Loucy (cell line): ENCODE results near the gene GCLM.
"Not testable (repeated sequence)": the region's sequence is repeated elsewhere in the genome, so short reads cannot be mapped to it uniquely, and the experiment has no call there.

Source experiments
- EZH2phosphoT487 ChIP-seq: fragments of 200-600 bp; IDR thresholded peaks from 2 replicates; pipeline ENCODE4 v1.6.1; 2018; ENCODE audit warnings: antibody characterized with exemption, mild to moderate bottlenecking, moderate library complexity, borderline replicate concordance
- TF ChIP-seq, protein P1 (sequence below): fragments of 200-600 bp; sonication (generic); conservative IDR thresholded peaks from 2 replicates; pipeline ENCODE4 v1.5.1; 2014; ENCODE audit warnings: mild to moderate bottlenecking, antibody characterized with exemption, low read length

DNA sequence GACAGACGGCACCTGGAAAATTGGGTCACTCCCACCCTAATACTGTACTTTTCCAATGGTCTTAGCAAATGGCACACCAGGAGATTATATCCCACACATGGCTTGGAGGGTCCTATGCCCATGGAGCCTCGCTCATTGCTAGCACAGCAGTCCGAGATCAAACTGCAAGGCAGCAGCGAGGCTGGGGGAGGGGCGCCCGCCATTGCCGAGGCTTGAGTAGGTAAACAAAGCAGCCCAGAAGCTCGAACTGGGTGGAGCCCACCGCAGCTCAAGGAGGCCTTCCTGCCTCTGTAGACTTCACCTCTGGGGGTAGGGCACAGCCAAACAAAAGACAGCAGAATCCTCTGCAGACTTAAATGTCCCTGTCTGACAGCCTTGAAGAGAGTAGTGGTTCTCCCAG lies 53.2 kb downstream of the GCLM start:
- TF ChIP-seq, protein P1, sequence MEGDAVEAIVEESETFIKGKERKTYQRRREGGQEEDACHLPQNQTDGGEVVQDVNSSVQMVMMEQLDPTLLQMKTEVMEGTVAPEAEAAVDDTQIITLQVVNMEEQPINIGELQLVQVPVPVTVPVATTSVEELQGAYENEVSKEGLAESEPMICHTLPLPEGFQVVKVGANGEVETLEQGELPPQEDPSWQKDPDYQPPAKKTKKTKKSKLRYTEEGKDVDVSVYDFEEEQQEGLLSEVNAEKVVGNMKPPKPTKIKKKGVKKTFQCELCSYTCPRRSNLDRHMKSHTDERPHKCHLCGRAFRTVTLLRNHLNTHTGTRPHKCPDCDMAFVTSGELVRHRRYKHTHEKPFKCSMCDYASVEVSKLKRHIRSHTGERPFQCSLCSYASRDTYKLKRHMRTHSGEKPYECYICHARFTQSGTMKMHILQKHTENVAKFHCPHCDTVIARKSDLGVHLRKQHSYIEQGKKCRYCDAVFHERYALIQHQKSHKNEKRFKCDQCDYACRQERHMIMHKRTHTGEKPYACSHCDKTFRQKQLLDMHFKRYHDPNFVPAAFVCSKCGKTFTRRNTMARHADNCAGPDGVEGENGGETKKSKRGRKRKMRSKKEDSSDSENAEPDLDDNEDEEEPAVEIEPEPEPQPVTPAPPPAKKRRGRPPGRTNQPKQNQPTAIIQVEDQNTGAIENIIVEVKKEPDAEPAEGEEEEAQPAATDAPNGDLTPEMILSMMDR: not testable (repeated sequence)
- not testable (repeated sequence) for TF ChIP-seq EZH2phosphoT487
